Mucosa of rectum (tissue), 2 donors: ENCODE data around the gene HK3.

Experiments
- H3K27ac ChIP-seq, 2 donors: one replicate each; pipeline ENCODE4 v1.7.0; 2013; ENCODE audit warnings: inconsistent platforms in 2 of 2, low read depth in 2 of 2, low read length in 2 of 2
- H3K27me3 ChIP-seq, 2 donors: one replicate each; pipeline ENCODE4 v1.7.0; 2013; ENCODE audit warnings: low read length in 2 of 2; ENCODE audit not compliant: control insufficient read depth in 2 of 2, insufficient read depth in 2 of 2
- H3K36me3 ChIP-seq, 2 donors: one replicate each; pipeline ENCODE4 v1.7.0; 2013; ENCODE audit warnings: low read length in 2 of 2; ENCODE audit not compliant: control insufficient read depth in 2 of 2, insufficient read depth in 2 of 2
- H3K4me1 ChIP-seq, 2 donors: one replicate each; pipeline ENCODE4 v1.7.0; 2013; ENCODE audit warnings: low read length in 2 of 2, mild to moderate bottlenecking in 1 of 2; ENCODE audit not compliant: control insufficient read depth in 2 of 2, insufficient read depth in 2 of 2
- H3K4me3 ChIP-seq, 2 donors: one replicate each; pipeline ENCODE4 v1.7.0; 2013; ENCODE audit warnings: low read length in 2 of 2
- H3K9ac ChIP-seq, 2 donors: one replicate each; pipeline ENCODE4 v1.7.0; 2013; ENCODE audit warnings: low read length in 2 of 2, low read depth in 1 of 2, mild to moderate bottlenecking in 1 of 2
- H3K9me3 ChIP-seq, 2 donors: one replicate each; pipeline ENCODE4 v1.7.0; 2013; ENCODE audit warnings: low read length in 2 of 2; ENCODE audit not compliant: control insufficient read depth in 2 of 2
- donor health status: healthy.
- donor health status: Normal muscosa, but diverticular disease.

Gene HK3

GRCh38 chr5:176861276-176861675, 37.9 kb downstream of the HK3 start:
- Histone ChIP-seq H3K36me3 (no peaks in the 10 kb centered on the region), H3K4me1 (no peaks in the 10 kb centered on the region), H3K4me3 (no peak overlapping the region), H3K27ac (no peak overlapping the region), H3K27me3 (peaks cover 6 to 12% of the 10 kb centered on the region in 2 donors), H3K9ac (no peak overlapping the region), H3K9me3 (no peaks in the 10 kb centered on the region)

- no peaks in the 10 kb centered on the region for H3K36me3 ChIP-seq
- no peak overlapping the region for H3K9ac ChIP-seq
- H3K4me1 ChIP-seq: no peaks in the 10 kb centered on the region
- H3K27ac ChIP-seq: no peak overlapping the region
- peaks cover 4 to 7% of the 10 kb centered on the region in 2 donors for H3K27me3 ChIP-seq
- no peaks in the 10 kb centered on the region for H3K9me3 ChIP-seq
- H3K4me3 ChIP-seq: no peak overlapping the region
These were observed 38.8 kb downstream of the HK3 start for GRCh38 chr5:176860381-176860780.

DNA sequence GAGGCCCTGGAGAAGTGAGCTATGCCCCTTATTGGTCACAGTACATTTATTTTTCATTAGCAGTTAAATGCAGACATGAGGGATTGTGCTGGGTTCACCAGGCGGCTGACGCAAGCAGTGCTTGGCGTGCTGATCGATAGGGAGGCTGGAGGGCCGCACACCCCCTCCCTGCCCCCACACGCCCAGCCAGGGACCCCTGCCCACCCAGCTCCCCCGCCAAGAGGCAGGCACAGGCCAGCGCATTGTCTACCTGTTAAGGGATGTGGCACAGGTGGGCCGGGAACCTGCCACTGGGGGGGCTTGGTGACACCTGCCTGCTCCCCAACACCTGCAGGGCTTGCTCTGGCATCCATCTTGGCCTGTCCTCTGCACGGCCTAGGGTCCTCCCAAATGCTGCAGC, 39.2 kb downstream of the HK3 start:
- Histone ChIP-seq H3K27me3 (peaks cover 4 to 6% of the 10 kb centered on the region in 2 donors), H3K4me1 (no peaks in the 10 kb centered on the region), H3K4me3 (no peak overlapping the region), H3K9ac (no peak overlapping the region), H3K36me3 (no peaks in the 10 kb centered on the region), H3K27ac (no peak overlapping the region), H3K9me3 (no peaks in the 10 kb centered on the region)

DNA sequence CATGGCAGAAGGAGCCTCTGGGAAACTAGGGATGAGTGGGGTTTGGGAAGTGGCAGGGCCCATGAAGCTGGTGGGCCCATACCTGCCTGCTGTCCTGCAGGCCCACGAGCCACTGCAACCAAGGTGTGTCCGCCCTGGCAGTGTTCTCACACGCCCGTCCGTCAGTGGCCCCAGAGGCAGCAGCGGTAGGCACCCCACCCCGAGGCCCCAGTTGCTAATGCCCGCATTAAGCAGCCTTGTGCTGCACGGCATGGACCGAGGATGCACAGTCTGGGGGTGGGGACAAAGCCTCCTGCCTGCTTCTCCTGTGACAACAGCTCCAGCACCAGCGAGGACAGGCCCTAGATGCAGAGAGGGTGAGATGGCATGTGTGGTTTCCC, 41.3 kb downstream of the HK3 start:
- no peak overlapping the region for H3K27ac ChIP-seq
- peaks cover 3 to 4% of the 10 kb centered on the region in 2 donors for H3K27me3 ChIP-seq
- no peaks in the 10 kb centered on the region for H3K36me3 ChIP-seq
- H3K9me3 ChIP-seq: no peaks in the 10 kb centered on the region
- no peak overlapping the region for H3K4me3 ChIP-seq
- H3K9ac ChIP-seq: no peak overlapping the region
- no peaks in the 10 kb centered on the region for H3K4me1 ChIP-seq

GRCh38 chr5:176857216-176857893, 41.8 kb downstream of the HK3 start:
- Histone ChIP-seq H3K9me3 (no peaks in the 10 kb centered on the region), H3K27me3 (peaks cover 0 to 4% of the 10 kb centered on the region in 2 donors), H3K9ac (no peak overlapping the region), H3K4me1 (no peaks in the 10 kb centered on the region), H3K27ac (no peak overlapping the region), H3K4me3 (no peak overlapping the region), H3K36me3 (no peaks in the 10 kb centered on the region)

GRCh38 chr5:176856746-176857145, 42.4 kb downstream of the HK3 start:
- no peak overlapping the region for H3K4me3 ChIP-seq
- H3K27me3 ChIP-seq: peaks cover 0 to 4% of the 10 kb centered on the region in 2 donors
- H3K4me1 ChIP-seq: no peaks in the 10 kb centered on the region
- no peaks in the 10 kb centered on the region for H3K9me3 ChIP-seq
- H3K27ac ChIP-seq: no peak overlapping the region
- no peak overlapping the region for H3K9ac ChIP-seq
- H3K36me3 ChIP-seq: no peaks in the 10 kb centered on the region

DNA sequence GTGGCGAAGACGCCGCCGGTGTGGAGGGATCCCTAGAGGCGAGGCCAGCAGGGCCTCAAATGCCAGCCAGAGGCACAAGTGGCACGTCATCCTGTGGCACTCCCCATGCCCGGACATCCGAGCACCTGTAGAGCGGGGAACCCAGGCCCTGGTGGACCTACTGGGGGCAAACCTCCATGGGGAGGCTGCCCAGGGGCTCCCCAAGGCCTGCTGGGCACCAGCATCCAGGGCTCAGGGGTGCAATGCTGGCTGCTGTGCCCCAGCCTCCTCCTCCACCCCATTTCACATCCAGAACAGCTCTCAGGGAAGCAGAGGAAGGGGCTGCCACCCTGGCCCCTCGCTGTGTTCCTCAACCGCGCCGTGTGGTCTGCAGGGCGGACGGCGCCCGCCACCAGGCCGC, 43.5 kb downstream of the HK3 start:
- no peaks in the 10 kb centered on the region for H3K9me3 ChIP-seq
- H3K27me3 ChIP-seq: peaks cover 0 to 4% of the 10 kb centered on the region in 2 donors
- no peaks in the 10 kb centered on the region for H3K36me3 ChIP-seq
- H3K4me3 ChIP-seq: no peak overlapping the region
- H3K4me1 ChIP-seq: no peaks in the 10 kb centered on the region
- no peak overlapping the region for H3K27ac ChIP-seq
- no peak overlapping the region for H3K9ac ChIP-seq

DNA sequence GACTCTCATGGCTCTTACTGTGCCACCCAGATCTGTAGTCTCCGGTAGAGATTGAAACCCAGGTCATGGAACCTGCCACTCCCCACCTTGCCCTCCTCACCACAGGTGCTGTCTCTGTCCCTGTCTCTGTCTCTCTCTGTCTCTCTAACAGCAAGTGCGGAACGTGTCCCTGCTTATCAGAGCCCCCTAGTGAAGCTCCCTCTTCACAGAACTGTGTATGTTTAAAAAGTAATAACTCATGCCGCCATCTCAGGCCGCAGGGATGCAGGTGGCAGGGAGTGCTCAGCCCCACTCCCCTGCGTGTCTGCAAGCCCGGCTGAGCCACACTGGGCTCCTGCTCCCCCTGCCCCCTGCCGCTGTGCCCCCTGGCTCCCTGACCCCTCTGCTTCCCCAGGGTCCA, 45.0 kb downstream of the HK3 start:
- Histone ChIP-seq H3K9me3 (no peaks in the 10 kb centered on the region), H3K4me3 (no peak overlapping the region), H3K36me3 (no peaks in the 10 kb centered on the region), H3K9ac (no peak overlapping the region), H3K27ac (no peak overlapping the region), H3K4me1 (no peaks in the 10 kb centered on the region), H3K27me3 (peaks cover 0 to 4% of the 10 kb centered on the region in 2 donors)

- Histone ChIP-seq H3K4me3 (no peak overlapping the region), H3K4me1 (no peaks in the 10 kb centered on the region)
These were observed 45.9 kb downstream of the HK3 start for GRCh38 chr5:176853151-176853778.

DNA sequence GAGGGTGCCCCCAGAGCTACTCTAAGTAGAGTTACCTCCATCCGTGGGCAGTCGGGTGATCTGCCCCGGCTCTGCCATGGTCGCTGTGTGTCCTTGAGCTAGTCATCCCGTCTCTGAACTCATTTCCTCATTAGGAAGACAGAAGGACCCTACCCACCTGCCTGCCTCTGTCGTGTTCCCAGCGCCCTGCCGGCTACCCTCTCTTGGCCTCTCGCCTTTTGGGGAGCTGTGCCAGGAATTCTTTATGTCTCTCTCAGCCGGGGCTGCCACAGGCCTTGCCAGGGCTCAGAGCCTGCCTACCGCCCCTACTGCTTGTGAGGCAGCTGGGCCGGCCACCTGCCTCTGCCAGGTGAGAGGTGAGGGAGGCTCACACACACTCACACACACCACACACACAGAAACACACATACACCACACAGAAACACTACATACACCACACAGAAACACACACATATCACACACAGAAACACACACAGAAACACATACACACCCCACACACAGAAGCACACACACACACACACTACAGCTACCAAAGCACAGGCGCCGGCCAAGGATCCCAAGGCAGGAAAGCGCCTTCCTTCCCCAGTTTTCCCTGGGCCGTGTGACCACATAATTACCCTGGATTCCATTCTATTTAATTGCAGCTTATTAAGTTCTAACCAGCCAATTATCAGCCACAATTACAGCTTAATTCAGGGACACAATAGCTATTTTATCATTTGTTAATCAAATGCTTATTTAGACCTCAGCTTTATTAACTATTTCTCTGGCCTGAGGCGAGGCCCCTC, 47.1 kb downstream of the HK3 start:
- peaks cover 0 to 2% of the 10 kb centered on the region in 2 donors for H3K27me3 ChIP-seq
- no peaks in the 10 kb centered on the region for H3K36me3 ChIP-seq
- H3K9ac ChIP-seq: no peak overlapping the region
- H3K4me1 ChIP-seq: no peaks in the 10 kb centered on the region
- no peaks in the 10 kb centered on the region for H3K9me3 ChIP-seq
- H3K27ac ChIP-seq: no peak overlapping the region
- no peak overlapping the region for H3K4me3 ChIP-seq

More at GRCh38 chr5:176853151-176853778, 45.9 kb downstream of the HK3 start:
- no peak overlapping the region for H3K9ac ChIP-seq
- H3K27ac ChIP-seq: no peak overlapping the region
- H3K27me3 ChIP-seq: peaks cover 2% of the 10 kb centered on the region in 2 donors
- H3K9me3 ChIP-seq: no peaks in the 10 kb centered on the region
- no peaks in the 10 kb centered on the region for H3K36me3 ChIP-seq
